Right ventricle myocardium inferior (tissue), 1 donor: ENCODE data around the gene AIMP2. TPM values are rescaled to one million over a fixed set of nuclear protein-coding genes. Genes with fewer than 3 reads are reported as not detected.

ENCODE experiments used
- ATAC-seq: fragments of 200-7000 bp; cut with Tn5 transposase; one replicate; pipeline ENCODE4 v1.9.1; 2020; ENCODE audit warnings: mild to moderate bottlenecking, moderate library complexity
- DNase-seq: peaks from one replicate; pipeline ENCODE4 v3.0.0; 2021; ENCODE audit errors: missing footprints
- intact Hi-C: fragments of 100-400 bp; cut with DNase I; formaldehyde crosslinking; loops from one replicate; pipeline ENCODE4 v1.11.0; 2022
- total RNA-seq: library from RNA; stranded (reverse); fragmentation: NEBNext Ultra II Directional; extraction: Animal tissue kit (Norgen Biotek cat#: 25700); gene quantifications from one replicate; pipeline ENCODE4 v1.2.1, GENCODE V29; 2021
- donor health status: DM: no; HTN: yes; CAD: no; lungs with severe emphysema.

AIMP2 gene
- total RNA-seq, 1 donor from 2014 or later = 56.7 TPM

GRCh38 chr7:6071406-6071805 is 62.3 kb downstream of the AIMP2 start:
- ATAC-seq = no peak
- DNase-seq = no peak
- intact Hi-C loops = no loop called here

Other genes with a start within 250 kb of the AIMP2 start
- 26.0 TPM for gene RNF216, start 227.6 kb upstream of the AIMP2 start, total RNA-seq
- not detected for gene OCM, start 128.5 kb upstream of the AIMP2 start, total RNA-seq
- 46.2 TPM for gene CCZ1, start 110.5 kb upstream of the AIMP2 start, total RNA-seq
- gene RSPH10B, start 38.6 kb upstream of the AIMP2 start, total RNA-seq = not detected
- 6.2 TPM for gene PMS2, start 223 bp upstream of the AIMP2 start, total RNA-seq
- not detected for gene ANKRD61, start 22.1 kb downstream of the AIMP2 start, total RNA-seq
- 52.8 TPM for gene EIF2AK1, start 49.9 kb downstream of the AIMP2 start, total RNA-seq
- gene USP42, start 95.7 kb downstream of the AIMP2 start, total RNA-seq = 4.4 TPM